Endothelial cell (in vitro differentiated cells): ENCODE data around the gene DUXB. TPM values are rescaled to one million over a fixed set of nuclear protein-coding genes. Genes with fewer than 3 reads are reported as not detected.

Source experiments
- DNase-seq: peaks from one replicate; pipeline ENCODE4 v3.0.0; 2021; ENCODE audit warnings: low spot score
- H3K27ac Mint-ChIP-seq: one replicate; pipeline ENCODE4 v1.8.0; 2021; ENCODE audit warnings: mixed read lengths, inconsistent platforms; ENCODE audit not compliant: unreplicated experiment
- H3K27me3 Mint-ChIP-seq: one replicate; pipeline ENCODE4 v1.8.0; 2021; ENCODE audit warnings: mild to moderate bottlenecking, moderate library complexity, mixed read lengths, inconsistent platforms; ENCODE audit not compliant: unreplicated experiment
- H3K36me3 Mint-ChIP-seq: one replicate; pipeline ENCODE4 v1.8.0; 2021; ENCODE audit warnings: mild to moderate bottlenecking, low read depth, mixed read lengths, inconsistent platforms; ENCODE audit not compliant: unreplicated experiment
- H3K4me1 Mint-ChIP-seq: one replicate; pipeline ENCODE4 v1.8.0; 2021; ENCODE audit warnings: mild to moderate bottlenecking, mixed read lengths, inconsistent platforms; ENCODE audit not compliant: unreplicated experiment
- H3K4me3 Mint-ChIP-seq: one replicate; pipeline ENCODE4 v1.8.0; 2021; ENCODE audit warnings: mild to moderate bottlenecking, mixed read lengths, inconsistent platforms; ENCODE audit not compliant: unreplicated experiment
- H3K9me3 Mint-ChIP-seq: one replicate; pipeline ENCODE4 v1.8.0; 2021; ENCODE audit warnings: mixed read lengths, inconsistent platforms; ENCODE audit not compliant: unreplicated experiment
- CTCF ChIP-seq: fragments of 200-600 bp; sonication (generic); IDR thresholded peaks from one replicate; pipeline ENCODE4 v1.5.0; 2021; ENCODE audit warnings: antibody characterized with exemption; ENCODE audit not compliant: unreplicated experiment
- total RNA-seq: library from RNA; stranded (reverse); fragmentation: NEBNext Ultra II Directional; extraction: Animal tissue kit (Norgen Biotek cat#: 25700); gene quantifications from one replicate; pipeline ENCODE4 v1.2.1, GENCODE V29; 2021; ENCODE audit not compliant: unreplicated experiment

DUXB gene
- total RNA-seq, 1 donor from 2014 or later: not detected

GRCh38 chr16:75644240-75645012, 56.8 kb downstream of the DUXB start:
- Mint-ChIP-seq H3K27ac (peak overlapping the region; percentile 82), H3K4me3 (peak overlapping the region; percentile 82), H3K9me3 (no peaks in the 10 kb centered on the region), H3K4me1 (peaks cover 34% of the 10 kb centered on the region), H3K36me3 (peaks cover 46% of the 10 kb centered on the region), H3K27me3 (peaks cover 4% of the 10 kb centered on the region)
- TF ChIP-seq CTCF: no peak
- no peak for DNase-seq

Other genes with a start within 250 kb of the DUXB start
- 38.0 TPM for gene TMEM170A, start 236.8 kb downstream of the DUXB start, total RNA-seq
- 5.3 TPM for gene CHST6, start 206.0 kb downstream of the DUXB start, total RNA-seq
- 0.13 TPM for gene CHST5, start 165.4 kb downstream of the DUXB start, total RNA-seq
- gene TMEM231, start 145.2 kb downstream of the DUXB start, total RNA-seq: 14.5 TPM
- 222 TPM for gene GABARAPL2, start 135.1 kb downstream of the DUXB start, total RNA-seq
- 137 TPM for gene ADAT1, start 78.2 kb downstream of the DUXB start, total RNA-seq
- gene KARS1, start 53.8 kb downstream of the DUXB start, total RNA-seq: 161 TPM
- gene TERF2IP, start 53.7 kb downstream of the DUXB start, total RNA-seq: 48.0 TPM
- not detected for gene CPHXL2, start 24.5 kb downstream of the DUXB start, total RNA-seq
- gene CPHXL, start 25.0 kb upstream of the DUXB start, total RNA-seq: not detected